ENCODE measurements around the gene RPRD1B.

RPRD1B gene

DNA sequence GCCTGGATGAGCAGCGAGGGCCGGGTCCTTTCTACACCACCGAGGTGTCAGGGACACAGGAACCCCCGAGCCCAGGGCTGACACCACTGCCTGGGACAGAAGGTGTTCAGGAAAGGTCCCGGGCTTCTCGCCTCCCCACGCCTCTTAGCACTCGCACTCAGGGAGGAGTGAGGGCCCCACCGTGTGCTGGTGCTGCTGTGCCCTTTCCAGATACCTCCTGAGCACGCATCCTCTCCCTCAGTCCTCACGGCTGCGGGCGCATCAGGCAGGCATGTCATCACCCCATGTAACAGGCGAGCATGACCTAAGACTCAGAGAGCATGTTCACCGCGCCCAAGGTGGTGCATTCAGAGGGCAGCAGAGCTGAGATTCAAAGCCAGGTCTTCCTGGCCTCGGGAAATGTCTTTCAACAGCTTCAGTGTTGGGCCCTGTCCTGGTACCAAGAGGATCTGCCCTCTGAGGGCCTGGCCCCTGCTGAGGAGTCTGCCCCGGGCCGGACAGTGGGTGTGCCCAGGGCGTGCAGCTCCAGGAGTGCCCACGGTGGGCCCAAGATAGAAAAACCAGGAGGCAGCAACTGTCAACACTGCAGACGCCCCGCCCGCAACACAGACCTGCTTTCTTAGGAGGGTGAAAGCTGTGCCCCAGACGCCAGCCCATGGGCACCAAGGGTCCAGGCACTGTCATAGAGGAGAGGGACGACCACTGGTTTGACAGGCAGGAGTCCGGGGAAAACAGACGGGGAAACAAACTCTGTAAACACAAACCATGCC lies 102.3 kb downstream of the RPRD1B start:
- TF ChIP-seq POLR2A (IDR thresholded peaks at IDR 0.05; ENCODE audit: low read depth, low read length) (no peak), TAF1 (IDR thresholded peaks at IDR 0.05; ENCODE audit: borderline replicate concordance, low read depth, low read length) (no peak), POLR2AphosphoS5 (IDR thresholded peaks at IDR 0.05; ENCODE audit: low read depth, low read length) (no peak)
- FAIRE-seq (no peak), DNase-seq (ENCODE audit: insufficient read length) (no peak)

- FAIRE-seq, result no peak
Observed at GRCh38 chr20:38136421-38137245, 103.1 kb downstream of the RPRD1B start.

GRCh38 chr20:38137441-38138037 lies 104.0 kb downstream of the RPRD1B start:
- TF ChIP-seq POLR2A (IDR thresholded peaks at IDR 0.05; ENCODE audit: low read depth, low read length) (no peak), POLR2AphosphoS5 (IDR thresholded peaks at IDR 0.05; ENCODE audit: low read depth, low read length) (no peak), TAF1 (IDR thresholded peaks at IDR 0.05; ENCODE audit: borderline replicate concordance, low read depth, low read length) (no peak)
- FAIRE-seq, result no peak
- DNase-seq (ENCODE audit: insufficient read length), result no peak

More at GRCh38 chr20:38136421-38137245, 103.1 kb downstream of the RPRD1B start:
- no peak for DNase-seq (ENCODE audit: insufficient read length)
- TF ChIP-seq POLR2AphosphoS5 (IDR thresholded peaks at IDR 0.05; ENCODE audit: low read depth, low read length) (no peak), TAF1 (IDR thresholded peaks at IDR 0.05; ENCODE audit: borderline replicate concordance, low read depth, low read length) (no peak), POLR2A (IDR thresholded peaks at IDR 0.05; ENCODE audit: low read depth, low read length) (no peak)

GRCh38 chr20:38138086-38138778 lies 104.7 kb downstream of the RPRD1B start:
- TF ChIP-seq TAF1 (IDR thresholded peaks at IDR 0.05; ENCODE audit: borderline replicate concordance, low read depth, low read length), result no peak
- no peak for TF ChIP-seq POLR2AphosphoS5 (IDR thresholded peaks at IDR 0.05; ENCODE audit: low read depth, low read length)
- no peak for TF ChIP-seq POLR2A (IDR thresholded peaks at IDR 0.05; ENCODE audit: low read depth, low read length)
- DNase-seq (ENCODE audit: insufficient read length) (no peak), FAIRE-seq (no peak)

GRCh38 chr20:38139156-38139912 lies 105.8 kb downstream of the RPRD1B start:
- FAIRE-seq, result no peak
- no peak for DNase-seq (ENCODE audit: insufficient read length)
- TF ChIP-seq POLR2A (IDR thresholded peaks at IDR 0.05; ENCODE audit: low read depth, low read length), result no peak
- no peak for TF ChIP-seq POLR2AphosphoS5 (IDR thresholded peaks at IDR 0.05; ENCODE audit: low read depth, low read length)
- no peak for TF ChIP-seq TAF1 (IDR thresholded peaks at IDR 0.05; ENCODE audit: borderline replicate concordance, low read depth, low read length)

- DNase-seq (ENCODE audit: insufficient read length), result no peak
- TF ChIP-seq POLR2A (IDR thresholded peaks at IDR 0.05; ENCODE audit: low read depth, low read length), result no peak
- TF ChIP-seq TAF1 (IDR thresholded peaks at IDR 0.05; ENCODE audit: borderline replicate concordance, low read depth, low read length), result no peak
- no peak for TF ChIP-seq POLR2AphosphoS5 (IDR thresholded peaks at IDR 0.05; ENCODE audit: low read depth, low read length)
- no peak for FAIRE-seq
Observed at GRCh38 chr20:38139977-38140753, 106.6 kb downstream of the RPRD1B start.

DNA sequence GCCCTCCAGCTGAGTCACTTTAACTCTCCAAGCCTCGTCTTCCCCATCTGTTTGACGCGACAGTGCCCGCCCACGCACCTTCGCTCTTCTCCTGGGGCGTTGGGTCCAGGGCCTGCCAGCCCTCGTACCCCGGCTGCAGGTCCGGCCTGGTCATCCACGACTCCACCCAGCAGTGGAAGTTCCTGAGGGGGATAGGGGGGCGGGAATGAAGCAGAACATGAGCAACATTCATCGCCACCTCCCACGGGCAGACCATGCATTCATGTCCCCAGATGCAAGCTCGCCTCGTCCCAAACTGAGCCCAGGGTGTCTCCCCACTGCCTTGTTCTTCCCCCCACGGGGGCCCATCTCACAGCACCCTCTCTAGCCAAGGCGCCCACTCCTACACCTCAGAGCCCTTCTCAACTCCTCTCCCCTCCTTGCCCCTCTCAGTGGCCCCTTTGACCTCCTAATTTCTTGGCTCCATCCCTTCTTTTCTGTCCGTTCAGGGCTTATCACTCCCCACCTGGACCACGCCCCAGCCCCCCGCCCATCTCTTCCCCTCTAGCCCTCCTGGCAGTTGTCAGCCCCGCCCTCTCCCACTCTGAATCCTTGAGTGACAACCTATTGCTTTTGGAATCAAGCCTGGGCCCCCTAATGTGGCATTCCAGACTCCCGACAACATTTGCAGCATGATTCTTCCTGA lies 107.8 kb downstream of the RPRD1B start:
- TF ChIP-seq POLR2A (IDR thresholded peaks at IDR 0.05; ENCODE audit: low read depth, low read length), result no peak
- no peak for TF ChIP-seq POLR2AphosphoS5 (IDR thresholded peaks at IDR 0.05; ENCODE audit: low read depth, low read length)
- no peak for TF ChIP-seq TAF1 (IDR thresholded peaks at IDR 0.05; ENCODE audit: borderline replicate concordance, low read depth, low read length)
- FAIRE-seq, result no peak
- no peak for DNase-seq (ENCODE audit: insufficient read length)
